Psoas muscle (tissue), 8 donors: ENCODE data around the gene DISP3. TPM values are rescaled to one million over a fixed set of nuclear protein-coding genes. Genes with fewer than 3 reads are reported as not detected.
"Not testable (repeated sequence)": the region's sequence is repeated elsewhere in the genome, so short reads cannot be mapped to it uniquely, and the experiment has no call there.

Source experiments
- ATAC-seq, 4 donors: fragments of 200-7000 bp; cut with Tn5 transposase; one replicate each; pipeline ENCODE4 v1.9.1; 2020; ENCODE audit warnings: moderate library complexity in 3 of 4, mild to moderate bottlenecking in 2 of 4
- DNase-seq, 2 donors: peaks; one replicate each; pipeline ENCODE4 v3.0.0-alpha.2; 2020
- H3K27ac ChIP-seq: fragments of 200-600 bp; one replicate; pipeline ENCODE4 v1.8.0; 2022
- H3K27me3 ChIP-seq, 3 donors: fragments of 200-600 bp in 1 of 3; one replicate each; pipeline versions ENCODE4 v1.6.1 to v1.8.0; 2013 to 2022; ENCODE audit warnings: low read length in 2 of 3, mild to moderate bottlenecking in 2 of 3, moderate library complexity in 1 of 3; ENCODE audit not compliant: insufficient read depth in 3 of 3
- H3K36me3 ChIP-seq, 2 donors: fragments of 200-600 bp in 1 of 2; one replicate each; pipeline versions ENCODE4 v1.6.1 to v1.8.0; 2013 to 2022; ENCODE audit warnings: low read depth in 1 of 2, mild to moderate bottlenecking in 1 of 2, moderate library complexity in 1 of 2; ENCODE audit not compliant: insufficient read depth in 1 of 2
- H3K4me1 ChIP-seq: fragments of 200-600 bp; one replicate; pipeline ENCODE4 v1.8.0; 2022
- H3K4me3 ChIP-seq: fragments of 200-600 bp; one replicate; pipeline ENCODE4 v1.8.0; 2022; ENCODE audit warnings: mild to moderate bottlenecking
- H3K9me3 ChIP-seq: fragments of 200-600 bp; one replicate; pipeline ENCODE4 v1.8.0; 2022
- WGBS, 3 donors: extraction: QIAGEN DNeasy Blood & Tissue Kit; methylation state at CpG; one replicate each; pipeline versions ENCODE4 v1.1.6 to v1.1.7; 2013; 5-methylcytosine and 5-hydroxymethylcytosine counted together
- intact Hi-C, 2 donors: fragments of 100-400 bp; cut with DNase I; formaldehyde crosslinking; loops; one replicate each; pipeline versions ENCODE4 v1.11.0 to v1.14.2; 2022
- polyA plus RNA-seq, 3 donors: library from polyadenylated mRNA; stranded (reverse); fragments of 200-250 nt; gene quantifications; one replicate each; pipeline ENCODE4 v1.2.3, GENCODE V29; 2013
- total RNA-seq, 4 donors: library from RNA; stranded (reverse); fragmentation: NEBNext Ultra II Directional in 2 of 4; extraction: Animal tissue kit (Norgen Biotek cat#: 25700) in 2 of 4; gene quantifications; one replicate each; pipeline versions ENCODE4 v1.2.1 to v1.2.4, GENCODE V29; 2021 to 2023
- TF ChIP-seq, protein P1 (sequence below): fragments of 200-600 bp; IDR thresholded peaks from one replicate; pipeline ENCODE4 v1.8.0; 2022; ENCODE audit warnings: antibody characterized with exemption
- donor health status: healthy with polysubstance abuse.
- donor health status: DM: no; HTN: no; CAD: no; lungs with moderate emphysema.
- donor health status: Bipolar disorder and iron deficiency.
- donor health status: healthy.
- donor health status: DM: yes; HTN: yes; CAD: no.
- donor health status: DM: no; HTN: no; CAD: no.
- donor health status: DM: no; HTN: no; CAD: no.
- donor health status: DM: yes; HTN: yes; CAD: no.

DISP3 gene
- total and polyA plus RNA-seq, 7 donors, result 0.01 to 0.04 (median 0.02) TPM; not detected in 3

DNA sequence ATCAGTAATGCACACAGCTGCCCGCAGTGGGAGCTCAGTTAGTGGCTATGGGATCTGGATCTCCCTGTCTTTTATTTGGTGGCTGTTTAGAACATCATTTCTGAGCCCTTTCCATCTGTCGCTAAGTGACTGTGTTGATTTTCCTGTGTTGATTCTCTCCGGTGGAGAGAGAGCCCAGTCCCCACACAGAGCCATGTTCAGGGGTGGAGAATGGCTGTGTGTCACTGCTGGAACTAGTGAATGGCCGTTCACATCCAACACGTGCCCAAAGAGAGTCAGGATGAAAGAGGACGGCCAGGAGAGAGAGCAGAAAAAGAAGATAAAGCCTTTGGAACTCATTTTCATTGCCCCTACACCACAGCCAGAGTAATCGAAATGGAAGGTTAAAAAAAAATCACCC lies 99.0 kb downstream of the DISP3 start:
- no peak for DNase-seq
- intact Hi-C loops, result no loop called here
- Histone ChIP-seq H3K27me3 (peaks cover 0 to 39% (median 5%) of the 10 kb centered on the region in 3 donors), H3K4me3 (no peak overlapping the region), H3K4me1 (no peaks in the 10 kb centered on the region), H3K36me3 (no peaks in the 10 kb centered on the region), H3K27ac (no peak overlapping the region), H3K9me3 (no peaks in the 10 kb centered on the region)
- no peak for ATAC-seq
- 40 to 51% (median 44%) methylated on average over 7 of the region's 7 CpGs for WGBS, 3 donors
- TF ChIP-seq, protein P1, sequence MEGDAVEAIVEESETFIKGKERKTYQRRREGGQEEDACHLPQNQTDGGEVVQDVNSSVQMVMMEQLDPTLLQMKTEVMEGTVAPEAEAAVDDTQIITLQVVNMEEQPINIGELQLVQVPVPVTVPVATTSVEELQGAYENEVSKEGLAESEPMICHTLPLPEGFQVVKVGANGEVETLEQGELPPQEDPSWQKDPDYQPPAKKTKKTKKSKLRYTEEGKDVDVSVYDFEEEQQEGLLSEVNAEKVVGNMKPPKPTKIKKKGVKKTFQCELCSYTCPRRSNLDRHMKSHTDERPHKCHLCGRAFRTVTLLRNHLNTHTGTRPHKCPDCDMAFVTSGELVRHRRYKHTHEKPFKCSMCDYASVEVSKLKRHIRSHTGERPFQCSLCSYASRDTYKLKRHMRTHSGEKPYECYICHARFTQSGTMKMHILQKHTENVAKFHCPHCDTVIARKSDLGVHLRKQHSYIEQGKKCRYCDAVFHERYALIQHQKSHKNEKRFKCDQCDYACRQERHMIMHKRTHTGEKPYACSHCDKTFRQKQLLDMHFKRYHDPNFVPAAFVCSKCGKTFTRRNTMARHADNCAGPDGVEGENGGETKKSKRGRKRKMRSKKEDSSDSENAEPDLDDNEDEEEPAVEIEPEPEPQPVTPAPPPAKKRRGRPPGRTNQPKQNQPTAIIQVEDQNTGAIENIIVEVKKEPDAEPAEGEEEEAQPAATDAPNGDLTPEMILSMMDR, result no peak

DNA sequence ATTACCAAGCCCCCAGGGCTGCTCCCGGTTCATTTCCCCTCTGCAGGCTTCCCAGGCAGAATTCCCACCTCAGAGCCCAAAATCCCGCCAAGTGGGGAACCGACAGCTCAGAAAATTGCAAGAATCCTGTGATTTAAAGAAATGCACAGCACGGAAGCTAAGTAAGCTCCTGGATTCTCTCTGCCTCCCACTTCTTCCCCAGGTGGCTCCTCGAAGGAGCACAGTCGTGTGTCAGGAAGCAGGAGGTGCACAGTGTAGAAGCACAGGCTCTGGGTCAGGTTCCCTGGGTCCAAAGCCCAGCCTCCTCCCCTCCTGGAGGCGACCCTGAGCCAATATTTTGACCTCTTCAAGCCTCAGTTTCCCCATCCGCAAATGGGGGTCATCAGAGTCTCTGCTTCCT lies 100.6 kb downstream of the DISP3 start:
- intact Hi-C loops, result no loop called here

DNA sequence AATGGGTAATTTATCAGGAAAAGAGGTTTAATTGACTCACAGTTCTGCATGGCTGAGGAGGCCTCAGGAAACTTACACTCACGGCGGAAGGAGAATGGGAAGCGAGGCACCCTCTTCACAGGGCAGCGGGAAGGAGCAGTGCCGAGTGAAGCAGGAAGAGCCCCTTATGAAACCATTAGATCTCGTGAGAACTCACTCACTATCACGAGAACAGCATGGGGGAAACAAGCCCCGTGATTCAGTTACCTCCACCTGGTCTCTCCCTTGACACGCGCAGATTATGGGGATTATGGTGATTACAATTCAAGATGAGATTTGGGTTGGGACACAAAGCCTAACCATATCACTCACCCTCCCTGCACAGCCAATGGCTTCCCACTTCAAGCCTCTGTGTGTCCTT lies 101.1 kb downstream of the DISP3 start:
- H3K9me3 ChIP-seq, H3K27ac ChIP-seq, H3K36me3 ChIP-seq, DNase-seq, intact Hi-C loops, ATAC-seq, H3K4me1 ChIP-seq, H3K4me3 ChIP-seq: not testable (repeated sequence)
- WGBS, 3 donors, result 56 to 62% (median 58%) methylated on average over 10 of the region's 10 CpGs
- peaks cover 0 to 49% (median 5%) of the 10 kb centered on the region in 3 donors for H3K27me3 ChIP-seq

More for the DNA sequence above, 100.6 kb downstream of the DISP3 start:
- 59 to 61% (median 59%) methylated on average over 8 of the region's 8 CpGs for WGBS, 3 donors
- ATAC-seq, result no peak
- H3K27me3 ChIP-seq, result peaks cover 0 to 46% (median 5%) of the 10 kb centered on the region in 3 donors
- H3K9me3 ChIP-seq, result no peaks in the 10 kb centered on the region
- DNase-seq, result no peak
- TF ChIP-seq, protein P1, result no peak
- H3K27ac ChIP-seq, result no peak overlapping the region
- H3K4me3 ChIP-seq, result no peak overlapping the region
- H3K4me1 ChIP-seq, result no peaks in the 10 kb centered on the region
- no peaks in the 10 kb centered on the region for H3K36me3 ChIP-seq

DNA sequence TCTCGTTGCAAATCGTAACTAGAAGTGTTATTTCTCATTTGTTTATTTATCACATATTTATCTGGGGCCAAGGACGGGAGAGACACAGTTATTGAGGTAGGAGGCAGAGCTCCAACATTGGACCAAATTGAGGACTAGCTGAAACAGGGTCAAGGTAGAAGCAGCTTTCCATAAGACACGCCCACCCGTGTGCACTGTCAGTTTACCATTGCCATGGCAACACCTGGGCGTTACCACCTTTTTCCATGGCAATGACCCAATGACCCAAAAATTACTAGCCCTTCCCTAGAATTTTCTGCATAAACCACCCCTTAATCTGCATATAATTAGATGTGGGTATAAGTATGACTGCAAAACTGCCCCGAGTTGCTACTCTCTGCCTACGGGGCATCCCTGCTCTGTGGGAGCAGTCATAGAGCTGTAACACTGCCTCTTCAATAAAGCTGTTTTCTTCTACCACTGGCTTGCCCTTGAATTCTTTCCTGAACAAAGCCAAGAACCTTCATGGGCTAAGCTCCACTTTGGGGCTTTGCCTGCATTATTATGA lies 102.6 kb downstream of the DISP3 start:
- Histone ChIP-seq H3K4me1 (no peaks in the 10 kb centered on the region), H3K27ac (no peak overlapping the region), H3K4me3 (no peak overlapping the region), H3K9me3 (no peaks in the 10 kb centered on the region), H3K27me3 (peaks cover 0 to 55% (median 5%) of the 10 kb centered on the region in 3 donors), H3K36me3 (no peaks in the 10 kb centered on the region)
- WGBS, 3 donors, result 59 to 67% (median 67%) methylated on average over 8 of the region's 8 CpGs
- intact Hi-C loops, result no loop called here
- TF ChIP-seq, protein P1, result no peak
- DNase-seq, result no peak
- ATAC-seq, result no peak

DNA sequence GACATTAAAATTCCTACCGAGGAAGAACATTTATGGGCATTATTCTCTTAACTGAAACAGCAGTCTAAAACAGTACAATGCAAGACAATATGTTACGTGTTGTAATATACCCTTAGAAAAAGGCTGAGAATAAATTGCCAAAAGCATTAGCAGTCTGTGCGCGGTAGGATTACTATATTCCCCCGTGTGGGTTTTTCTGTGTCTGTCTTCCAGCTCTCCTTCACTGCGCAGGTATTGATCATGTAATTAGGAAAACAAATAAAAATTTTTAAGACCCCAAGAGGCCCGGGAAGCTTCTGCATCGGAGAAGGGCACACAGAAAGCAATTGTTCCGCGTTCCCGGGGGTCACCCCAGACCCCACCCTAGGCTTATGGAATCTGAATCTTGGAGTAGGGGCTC lies 106.4 kb downstream of the DISP3 start:
- ATAC-seq (no peak), DNase-seq (no peak)
- intact Hi-C loops, result no loop called here
- Histone ChIP-seq H3K9me3 (no peaks in the 10 kb centered on the region), H3K4me3 (no peak overlapping the region), H3K36me3 (no peaks in the 10 kb centered on the region), H3K27ac (no peak overlapping the region), H3K27me3 (peaks cover 0 to 52% (median 2%) of the 10 kb centered on the region in 3 donors), H3K4me1 (no peaks in the 10 kb centered on the region)
- TF ChIP-seq, protein P1, result no peak
- 71 to 80% (median 71%) methylated on average over 11 of the region's 11 CpGs for whole genome bisulfite sequencing, 3 donors

Other genes starting within 250 kb of the DISP3 start
- gene MTOR, start 216.6 kb upstream of the DISP3 start, total RNA-seq, result 10 to 100 TPM; 35.0 to 50.8 (median 47.1) TPM
- gene MTOR, start 216.6 kb upstream of the DISP3 start, polyA plus RNA-seq, result 10 to 100 TPM; 24.0 to 44.0 (median 33.7) TPM
- gene UBIAD1, start 206.0 kb upstream of the DISP3 start, total RNA-seq, result 10 to 100 TPM; 21.9 to 29.4 (median 26.7) TPM
- gene UBIAD1, start 206.0 kb upstream of the DISP3 start, polyA plus RNA-seq, result 10 to 100 TPM; 19.0 to 28.3 (median 24.4) TPM
- 1 to 10 TPM; 1.2 to 3.5 (median 2.3) TPM for gene FBXO2, start 175.3 kb downstream of the DISP3 start, total RNA-seq
- gene FBXO2, start 175.3 kb downstream of the DISP3 start, polyA plus RNA-seq, result 10 to 100 TPM in 1 of 3 donors, 1 to 10 TPM in 1, under 1 TPM in 1; 0.35 to 20.9 (median 1.1) TPM
- gene FBXO44, start 175.7 kb downstream of the DISP3 start, total RNA-seq, result 1 to 10 TPM; 2.9 to 8.4 (median 4.6) TPM
- gene FBXO44, start 175.7 kb downstream of the DISP3 start, polyA plus RNA-seq, result 1 to 10 TPM; 3.6 to 5.0 (median 3.8) TPM
- gene FBXO6, start 185.0 kb downstream of the DISP3 start, total RNA-seq, result 10 to 100 TPM; 10.2 to 17.3 (median 13.1) TPM
- 10 to 100 TPM; 10.2 to 27.1 (median 21.4) TPM for gene FBXO6, start 185.0 kb downstream of the DISP3 start, polyA plus RNA-seq
- gene MAD2L2, start 202.0 kb downstream of the DISP3 start, total RNA-seq, result 10 to 100 TPM; 25.9 to 39.0 (median 28.8) TPM
- gene MAD2L2, start 202.0 kb downstream of the DISP3 start, polyA plus RNA-seq, result 10 to 100 TPM; 39.1 to 61.8 (median 40.5) TPM
- gene DRAXIN, start 212.6 kb downstream of the DISP3 start, total RNA-seq, result under 1 TPM in 1 of 4 donors, not detected in 3; 0.04 TPM
- gene DRAXIN, start 212.6 kb downstream of the DISP3 start, polyA plus RNA-seq, result under 1 TPM in 2 of 3 donors, not detected in 1; 0.01 to 0.65 TPM